Tibial nerve (tissue), 4 donors: ENCODE measurements around the gene CCNF. TPM values are rescaled to one million over a fixed set of nuclear protein-coding genes. Genes with fewer than 3 reads are reported as not detected.

Source experiments
- DNase-seq, 2 donors: peaks; one replicate each; pipeline ENCODE4 v3.0.0-alpha.2; 2019; ENCODE audit warnings: low spot score in 2 of 2
- H3K27ac ChIP-seq, 4 donors: fragments of 200-600 bp; sonication (generic) in 3 of 4; one replicate each; pipeline ENCODE4 v1.5.1; 2017 to 2019; ENCODE audit warnings: mild to moderate bottlenecking in 1 of 4
- H3K27me3 ChIP-seq, 2 donors: fragments of 200-600 bp; sonication (generic) in 1 of 2; one replicate each; pipeline versions ENCODE4 v1.5.1 to v1.6.0; 2017 to 2019
- H3K36me3 ChIP-seq, 3 donors: fragments of 200-600 bp; sonication (generic); one replicate each; pipeline ENCODE4 v1.5.1; 2018 to 2019
- H3K4me1 ChIP-seq, 4 donors: fragments of 200-600 bp; sonication (generic) in 3 of 4; one replicate each; pipeline ENCODE4 v1.5.1; 2017 to 2019
- H3K4me3 ChIP-seq, 4 donors: fragments of 200-600 bp; sonication (generic) in 3 of 4; one replicate each; pipeline ENCODE4 v1.5.1; 2017 to 2019; ENCODE audit warnings: mild to moderate bottlenecking in 1 of 4, moderate library complexity in 1 of 4
- H3K9me3 ChIP-seq, 4 donors: fragments of 200-600 bp; sonication (generic) in 3 of 4; one replicate each; pipeline ENCODE4 v1.5.1; 2017 to 2019
- CTCF ChIP-seq, 5 experiments: fragments of 200-600 bp in 3 of 5; fragments of 450-650 bp in 2 of 5; sonication (generic) in 3 of 5; IDR thresholded peaks; one replicate each; pipeline ENCODE4 v1.5.1; 2016 to 2019; ENCODE audit warnings: antibody characterized with exemption in 5 of 5, mild to moderate bottlenecking in 3 of 5, moderate library complexity in 2 of 5
- EP300 ChIP-seq, 2 donors: sonication (generic); formaldehyde crosslinking; IDR thresholded peaks; one replicate each; pipeline ENCODE4 v1.6.1; 2017; ENCODE audit warnings: antibody characterized with exemption in 2 of 2, mild to moderate bottlenecking in 1 of 2
- POLR2A ChIP-seq, 2 donors: fragments of 450-650 bp; IDR thresholded peaks; one replicate each; pipeline ENCODE4 v1.6.1; 2017; ENCODE audit warnings: antibody characterized with exemption in 2 of 2, mild to moderate bottlenecking in 2 of 2, moderate library complexity in 2 of 2
- WGBS, 2 donors: methylation state at CpG; one replicate each; pipeline ENCODE4 v1.1.5; 2018; 5-methylcytosine and 5-hydroxymethylcytosine counted together
- total RNA-seq, 4 donors: library from RNA; depleted of rRNA; stranded (reverse); fragments of >200 nt; gene quantifications; one replicate each; pipeline ENCODE4 v1.1.0, GENCODE V29; 2016

Gene CCNF
- total RNA-seq, 4 donors from 2014 or later, result 1.6 to 3.0 (median 2.0) TPM

- peaks cover 0 to 38% (median 16%) of the 10 kb centered on the region in 4 donors for H3K4me1 ChIP-seq
- 84 to 86% methylated on average over 24 to 25 of the region's 26 CpGs for WGBS, 2 donors
- no peaks in the 10 kb centered on the region for H3K9me3 ChIP-seq
- H3K27ac ChIP-seq, result no peak overlapping the region
- TF ChIP-seq EP300 (IDR thresholded peaks at IDR 0.05) (no peak), POLR2A (IDR thresholded peaks at IDR 0.05) (no peak), CTCF (IDR thresholded peaks at IDR 0.05) (no peak)
- DNase-seq, result no peak
- H3K36me3 ChIP-seq, result peaks cover 0 to 42% (median 0%) of the 10 kb centered on the region in 3 donors
- no peak overlapping the region for H3K4me3 ChIP-seq
- no peaks in the 10 kb centered on the region for H3K27me3 ChIP-seq
Observed at GRCh38 chr16:2497695-2498484, 68.6 kb downstream of the CCNF start.

DNA sequence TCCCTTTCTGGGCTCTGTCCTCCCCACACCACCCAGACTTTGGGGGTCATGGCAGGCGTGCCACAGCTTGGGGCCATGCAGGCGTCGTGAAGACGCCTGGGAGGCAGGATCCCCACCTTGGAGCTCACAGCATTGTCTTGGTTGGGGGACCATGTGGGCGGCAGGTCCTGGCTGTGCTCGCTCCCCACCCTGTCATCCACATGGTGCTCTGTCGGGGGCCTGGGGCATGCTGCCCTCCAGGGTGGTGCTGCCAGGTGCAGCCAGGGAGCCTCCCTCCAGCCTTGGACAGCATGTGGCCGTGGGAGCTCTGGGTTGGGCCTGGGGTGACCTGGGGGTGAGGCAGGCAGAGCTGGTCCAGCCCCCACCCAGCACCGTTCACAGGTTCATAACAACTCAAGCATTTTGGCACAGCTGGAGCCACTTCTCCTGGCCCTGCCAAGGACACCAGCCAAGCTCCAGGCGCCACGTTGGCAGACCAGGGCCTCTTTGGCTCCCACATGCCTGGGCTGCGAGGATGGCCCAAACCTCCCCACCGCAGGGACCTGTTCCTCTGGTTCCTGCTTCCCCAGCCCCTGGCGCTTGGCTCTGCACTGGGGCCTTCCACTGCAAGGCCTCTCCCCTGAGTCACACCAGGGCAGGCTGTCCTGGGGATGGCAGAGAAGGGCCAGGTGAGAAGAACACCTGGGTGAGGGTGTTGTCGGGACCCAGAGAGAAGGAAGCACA is 69.4 kb downstream of the CCNF start:
- WGBS, 2 donors, result 89% methylated on average over 7 of the region's 15 CpGs; no CpG with 5 or more reads in 1 of the 2 donors
- TF ChIP-seq EP300 (IDR thresholded peaks at IDR 0.05) (no peak), POLR2A (IDR thresholded peaks at IDR 0.05) (no peak), CTCF (IDR thresholded peaks at IDR 0.05) (no peak)
- Histone ChIP-seq H3K36me3 (peaks cover 0 to 42% (median 0%) of the 10 kb centered on the region in 3 donors), H3K9me3 (no peaks in the 10 kb centered on the region), H3K4me1 (peaks cover 0 to 43% (median 19%) of the 10 kb centered on the region in 4 donors), H3K4me3 (no peak overlapping the region), H3K27ac (no peak overlapping the region), H3K27me3 (no peaks in the 10 kb centered on the region)
- DNase-seq, result no peak

DNA sequence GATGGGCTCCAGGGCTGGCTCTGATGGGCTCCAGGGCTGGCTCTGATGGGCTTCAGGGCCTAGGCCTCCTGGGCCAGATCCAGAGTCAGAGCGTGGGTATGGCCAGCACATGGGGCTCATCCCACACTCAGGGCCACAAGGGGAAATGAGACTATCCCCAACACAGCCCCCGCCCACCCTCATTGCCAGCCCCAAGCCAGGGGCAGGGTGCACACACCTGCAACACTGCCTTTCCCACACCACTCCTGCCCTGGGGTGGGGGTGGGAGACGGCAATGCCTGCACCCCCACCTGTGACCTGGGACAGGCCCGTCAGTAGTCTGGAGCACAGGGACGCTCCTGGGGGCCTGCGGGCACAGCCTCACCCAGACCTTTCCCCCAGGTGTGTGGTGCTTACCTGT is 70.2 kb downstream of the CCNF start:
- WGBS, 2 donors, result 77% methylated on average over 3 of the region's 6 CpGs; no CpG with 5 or more reads in 1 of the 2 donors
- peaks cover 0 to 43% (median 20%) of the 10 kb centered on the region in 4 donors for H3K4me1 ChIP-seq
- H3K9me3 ChIP-seq, result no peaks in the 10 kb centered on the region
- TF ChIP-seq POLR2A (IDR thresholded peaks at IDR 0.05) (no peak), EP300 (IDR thresholded peaks at IDR 0.05) (no peak), CTCF (IDR thresholded peaks at IDR 0.05) (no peak)
- no peak for DNase-seq
- peaks cover 0 to 42% (median 0%) of the 10 kb centered on the region in 3 donors for H3K36me3 ChIP-seq
- H3K27me3 ChIP-seq, result no peaks in the 10 kb centered on the region
- H3K27ac ChIP-seq, result no peak overlapping the region
- no peak overlapping the region for H3K4me3 ChIP-seq

DNA sequence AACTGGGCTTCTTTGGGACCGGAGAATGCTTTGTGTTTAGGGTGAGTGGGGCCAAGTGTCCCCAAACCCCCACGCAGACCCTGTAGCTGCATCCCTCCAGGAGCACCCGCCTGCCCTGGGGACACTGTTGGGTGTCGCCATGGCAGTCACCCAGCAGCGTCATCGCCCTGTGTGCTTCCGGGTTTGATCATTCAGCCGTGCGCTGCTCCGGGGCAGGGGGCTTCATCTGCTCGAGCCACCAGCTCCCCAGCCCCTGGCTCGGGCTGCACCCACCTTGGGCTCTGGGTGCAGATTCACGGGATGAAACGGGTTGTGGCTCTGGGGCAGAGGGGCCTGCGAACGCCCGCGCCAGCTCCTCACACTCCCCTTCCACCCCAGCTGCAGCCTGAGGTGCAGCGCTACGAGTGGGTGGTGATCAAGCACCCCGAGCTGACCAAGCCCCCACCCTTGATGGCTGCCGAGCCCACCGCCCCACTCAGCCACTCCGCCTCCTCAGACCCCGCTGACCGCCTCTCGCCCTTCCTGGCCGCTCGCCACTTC is 70.7 kb downstream of the CCNF start:
- WGBS, 2 donors, result 83 to 89% methylated on average over 21 to 27 of the region's 29 CpGs
- no peak for DNase-seq
- no peak for TF ChIP-seq EP300 (IDR thresholded peaks at IDR 0.05)
- TF ChIP-seq CTCF (IDR thresholded peaks at IDR 0.05), result no peak
- no peak for TF ChIP-seq POLR2A (IDR thresholded peaks at IDR 0.05)
- H3K27me3 ChIP-seq, result no peaks in the 10 kb centered on the region
- H3K36me3 ChIP-seq, result peaks cover 0 to 42% (median 0%) of the 10 kb centered on the region in 3 donors
- no peaks in the 10 kb centered on the region for H3K9me3 ChIP-seq
- no peak overlapping the region for H3K27ac ChIP-seq
- peaks cover 0 to 43% (median 20%) of the 10 kb centered on the region in 4 donors for H3K4me1 ChIP-seq
- no peak overlapping the region for H3K4me3 ChIP-seq
